ENCODE data around the gene MRPS22. TPM values are rescaled to one million over a fixed set of nuclear protein-coding genes. Genes with fewer than 3 reads are reported as not detected.

The MRPS22 gene
- total RNA-seq, 1 donor from 2014 or later: 45.7 TPM

DNA sequence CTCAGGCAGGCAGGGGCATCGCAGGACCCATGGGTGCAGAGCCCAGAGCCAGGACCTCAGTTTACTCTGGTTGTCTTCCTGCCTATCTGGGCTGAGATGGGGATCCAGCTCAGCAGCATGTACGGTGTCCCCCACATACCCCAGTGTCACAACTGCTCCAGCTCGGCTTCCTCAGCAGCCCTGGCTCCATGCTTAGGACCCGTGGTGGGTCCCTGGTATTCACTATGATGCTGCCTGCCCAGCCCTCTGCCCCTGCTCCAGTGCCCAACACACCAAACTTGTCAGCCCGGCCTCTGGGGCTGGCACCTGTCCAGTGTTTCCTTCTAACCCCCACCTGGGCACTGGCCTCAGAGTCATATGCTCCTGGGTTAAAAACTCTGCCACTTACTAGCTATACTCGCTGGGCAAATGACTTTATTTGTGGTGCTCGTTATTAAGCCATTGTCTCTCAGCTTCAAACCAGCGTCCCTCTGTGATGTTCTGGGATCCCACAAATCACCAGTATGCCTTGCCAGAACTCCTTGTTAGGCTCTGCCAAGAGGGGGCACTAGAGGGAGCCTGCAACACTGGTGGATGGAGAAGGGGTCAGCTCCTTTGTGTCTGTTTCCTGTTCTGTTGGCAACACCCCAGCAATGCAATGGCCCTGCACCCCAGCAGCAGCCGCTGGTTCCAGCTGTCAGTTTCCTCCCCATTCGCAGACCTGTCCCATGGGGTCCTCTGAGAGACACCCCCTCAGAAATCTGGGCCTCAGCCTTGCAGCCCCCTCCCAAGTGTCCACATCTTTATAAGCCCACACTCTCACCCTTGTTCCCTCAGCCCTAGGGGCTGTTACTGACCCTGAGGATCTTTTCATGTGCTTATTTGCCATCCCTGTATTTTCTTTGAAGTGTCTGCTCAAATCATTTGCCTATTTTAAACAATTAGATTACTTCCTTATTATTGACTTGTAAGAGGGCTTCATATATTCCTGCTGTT, 24.1 kb upstream of the MRPS22 start:
- no peaks in the 10 kb centered on the region for H3K27me3 ChIP-seq (ENCODE audit: control insufficient read depth, insufficient read depth, low read length)
- no peak for DNase-seq (ENCODE audit: low read depth)
- no peak overlapping the region for H3K4me3 ChIP-seq (ENCODE audit: low read depth, low read length)
- H3K36me3 ChIP-seq (ENCODE audit: control insufficient read depth, insufficient read depth, low read length): no peaks in the 10 kb centered on the region
- TF ChIP-seq, protein P1, sequence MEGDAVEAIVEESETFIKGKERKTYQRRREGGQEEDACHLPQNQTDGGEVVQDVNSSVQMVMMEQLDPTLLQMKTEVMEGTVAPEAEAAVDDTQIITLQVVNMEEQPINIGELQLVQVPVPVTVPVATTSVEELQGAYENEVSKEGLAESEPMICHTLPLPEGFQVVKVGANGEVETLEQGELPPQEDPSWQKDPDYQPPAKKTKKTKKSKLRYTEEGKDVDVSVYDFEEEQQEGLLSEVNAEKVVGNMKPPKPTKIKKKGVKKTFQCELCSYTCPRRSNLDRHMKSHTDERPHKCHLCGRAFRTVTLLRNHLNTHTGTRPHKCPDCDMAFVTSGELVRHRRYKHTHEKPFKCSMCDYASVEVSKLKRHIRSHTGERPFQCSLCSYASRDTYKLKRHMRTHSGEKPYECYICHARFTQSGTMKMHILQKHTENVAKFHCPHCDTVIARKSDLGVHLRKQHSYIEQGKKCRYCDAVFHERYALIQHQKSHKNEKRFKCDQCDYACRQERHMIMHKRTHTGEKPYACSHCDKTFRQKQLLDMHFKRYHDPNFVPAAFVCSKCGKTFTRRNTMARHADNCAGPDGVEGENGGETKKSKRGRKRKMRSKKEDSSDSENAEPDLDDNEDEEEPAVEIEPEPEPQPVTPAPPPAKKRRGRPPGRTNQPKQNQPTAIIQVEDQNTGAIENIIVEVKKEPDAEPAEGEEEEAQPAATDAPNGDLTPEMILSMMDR (IDR thresholded peaks at IDR 0.05; ENCODE audit: insufficient read depth, low read length, poor library complexity, severe bottlenecking): peak; percentile 33

DNA sequence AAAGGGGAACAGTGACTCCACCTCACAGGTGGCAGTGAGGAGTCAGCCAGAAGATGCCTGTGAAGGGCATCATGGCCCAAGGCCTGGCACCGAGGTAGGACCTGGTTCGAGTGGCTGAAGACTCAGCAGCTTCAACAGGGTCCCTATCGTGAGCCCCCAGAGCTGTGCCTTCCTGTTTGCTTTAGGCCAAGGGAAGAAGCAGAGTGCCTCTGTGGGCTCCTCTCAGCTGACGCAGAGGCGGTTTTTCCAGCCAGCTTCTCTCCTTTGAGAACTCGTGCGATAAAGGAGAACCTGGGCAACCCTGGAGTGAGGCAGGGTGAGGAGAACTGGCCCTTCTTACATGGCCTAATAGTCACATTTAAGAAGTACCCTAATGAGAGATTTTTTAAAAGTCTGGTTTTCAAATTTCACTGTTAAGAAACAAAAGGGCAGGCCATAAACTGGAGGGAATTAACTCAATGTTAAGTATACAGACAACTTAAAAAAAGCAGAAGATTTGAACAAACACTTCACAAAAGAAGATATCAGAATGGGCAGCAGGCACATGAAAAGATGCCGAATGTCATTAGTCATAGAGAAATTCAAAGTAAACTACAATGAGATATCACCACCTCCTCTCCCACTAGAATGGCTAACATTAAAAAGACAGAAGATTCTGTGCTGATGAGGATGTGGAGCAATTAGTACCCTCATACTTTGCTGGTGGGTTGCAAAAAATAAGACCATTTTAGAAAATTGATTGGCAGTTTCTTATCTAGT, 23.1 kb upstream of the MRPS22 start:
- Histone ChIP-seq H3K36me3 (ENCODE audit: control insufficient read depth, insufficient read depth, low read length) (no peaks in the 10 kb centered on the region), H3K27me3 (ENCODE audit: control insufficient read depth, insufficient read depth, low read length) (no peaks in the 10 kb centered on the region), H3K4me3 (ENCODE audit: low read depth, low read length) (no peak overlapping the region)
- TF ChIP-seq, protein P1 (IDR thresholded peaks at IDR 0.05; ENCODE audit: insufficient read depth, low read length, poor library complexity, severe bottlenecking): no peak
- DNase-seq (ENCODE audit: low read depth): no peak

DNA sequence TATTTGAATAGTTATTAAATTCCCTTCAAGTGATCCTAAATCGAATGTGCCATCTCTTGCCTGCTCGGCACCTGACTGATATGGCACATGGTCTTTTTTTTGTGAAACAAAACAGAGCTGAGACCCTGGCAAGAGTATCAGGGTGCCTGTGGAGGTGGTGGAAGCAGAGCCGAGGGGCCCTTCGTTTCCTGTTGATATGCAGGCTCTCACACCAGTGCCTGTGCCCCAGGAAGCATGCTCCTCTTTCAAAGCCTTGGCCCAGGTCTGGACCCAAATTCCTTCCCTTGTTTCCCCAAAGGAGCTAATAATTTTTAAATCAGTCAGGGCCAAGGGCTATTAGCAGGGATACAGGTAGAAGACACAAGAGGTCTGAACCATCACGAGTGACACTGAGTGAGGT, 21.5 kb upstream of the MRPS22 start:
- H3K4me3 ChIP-seq (ENCODE audit: low read depth, low read length): no peak overlapping the region

DNA sequence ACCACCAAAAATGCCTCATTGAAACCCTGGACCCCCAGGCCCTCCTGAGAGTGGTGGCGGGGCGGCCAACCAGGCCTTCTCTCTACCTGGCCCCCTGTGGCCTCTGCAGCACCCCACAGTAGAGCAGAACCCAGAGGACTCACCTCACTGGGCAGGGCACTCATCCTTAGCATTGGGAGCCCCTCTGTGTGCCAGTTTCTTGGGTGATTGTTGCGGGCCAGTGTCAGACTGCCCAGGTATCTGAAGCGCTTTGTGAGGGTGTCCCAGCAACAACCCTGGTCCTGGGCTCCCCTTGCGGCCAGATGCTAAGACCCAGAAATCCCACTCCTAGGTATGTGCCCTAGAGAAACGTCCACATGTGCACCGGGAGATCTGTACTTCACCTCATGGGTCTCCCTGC, 20.7 kb upstream of the MRPS22 start:
- Histone ChIP-seq H3K36me3 (ENCODE audit: control insufficient read depth, insufficient read depth, low read length) (no peaks in the 10 kb centered on the region), H3K27me3 (ENCODE audit: control insufficient read depth, insufficient read depth, low read length) (no peaks in the 10 kb centered on the region), H3K4me3 (ENCODE audit: low read depth, low read length) (no peak overlapping the region)
- TF ChIP-seq, protein P1 (IDR thresholded peaks at IDR 0.05; ENCODE audit: insufficient read depth, low read length, poor library complexity, severe bottlenecking): no peak
- DNase-seq (ENCODE audit: low read depth): no peak

More for the DNA sequence above, 21.5 kb upstream of the MRPS22 start:
- no peak for DNase-seq (ENCODE audit: low read depth)
- Histone ChIP-seq H3K36me3 (ENCODE audit: control insufficient read depth, insufficient read depth, low read length) (no peaks in the 10 kb centered on the region), H3K27me3 (ENCODE audit: control insufficient read depth, insufficient read depth, low read length) (no peaks in the 10 kb centered on the region)
- TF ChIP-seq, protein P1 (IDR thresholded peaks at IDR 0.05; ENCODE audit: insufficient read depth, low read length, poor library complexity, severe bottlenecking): no peak

DNA sequence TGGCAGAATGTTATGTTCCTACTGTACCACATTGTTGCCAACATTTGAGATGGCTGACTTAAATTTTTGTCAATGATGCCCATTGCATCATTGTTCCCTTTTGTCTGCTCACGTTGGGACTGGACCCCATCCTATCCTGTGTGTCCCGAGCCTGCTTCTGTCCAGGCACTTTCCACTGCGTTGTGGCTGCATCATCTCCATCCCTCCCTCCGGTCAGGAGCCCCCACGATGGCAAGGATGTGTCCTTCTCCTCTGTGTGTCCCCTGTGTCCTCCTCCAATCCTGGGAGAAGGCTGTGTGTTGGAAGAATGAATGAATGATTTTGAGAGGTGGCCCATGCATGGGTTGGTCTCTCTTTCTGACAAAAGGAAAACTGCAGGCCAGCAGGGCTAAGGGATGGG, 19.4 kb upstream of the MRPS22 start:
- H3K27me3 ChIP-seq (ENCODE audit: control insufficient read depth, insufficient read depth, low read length): no peaks in the 10 kb centered on the region
- no peaks in the 10 kb centered on the region for H3K36me3 ChIP-seq (ENCODE audit: control insufficient read depth, insufficient read depth, low read length)
- H3K4me3 ChIP-seq (ENCODE audit: low read depth, low read length): no peak overlapping the region
- no peak for DNase-seq (ENCODE audit: low read depth)
- TF ChIP-seq, protein P1 (IDR thresholded peaks at IDR 0.05; ENCODE audit: insufficient read depth, low read length, poor library complexity, severe bottlenecking): no peak
